GM06990 (cell line): ENCODE results near the gene GSAP.
A peak's percentile ranks its signal among the peaks of the same experiment; 100 is the strongest.
"Not testable (repeated sequence)": the region's sequence is repeated elsewhere in the genome, so short reads cannot be mapped to it uniquely, and the experiment has no call there.

ENCODE experiments used
- DNase-seq: peaks from one replicate; pipeline ENCODE4 v3.0.0-alpha.2; 2011; ENCODE audit not compliant: insufficient read length; ENCODE audit errors: extremely low read depth
- H3K27me3 ChIP-seq: replicated peaks from 2 replicates; pipeline ENCODE4 v1.6.0; 2011; ENCODE audit warnings: low read length; ENCODE audit not compliant: control insufficient read depth, insufficient read depth
- H3K36me3 ChIP-seq: 2 replicates; pipeline ENCODE4 v1.5.1; 2011; ENCODE audit warnings: low read length; ENCODE audit not compliant: control insufficient read depth, insufficient read depth
- H3K4me3 ChIP-seq: replicated peaks from 2 replicates; pipeline ENCODE4 v1.5.1; 2011; ENCODE audit warnings: low read depth, mild to moderate bottlenecking, control low read depth, low read length
- CTCF ChIP-seq: IDR thresholded peaks from 2 replicates; pipeline ENCODE4 v1.5.1; 2011; ENCODE audit warnings: low read length, control low read depth, mild to moderate bottlenecking, inconsistent platforms; ENCODE audit not compliant: insufficient read depth, poor library complexity, severe bottlenecking

GSAP gene

GRCh38 chr7:77415823-77416620, at the start of gene GSAP:
Gene GSAP, minus strand, starts transcription at chr7:77416349. Its CDS starts 28 bp downstream, at chr7:77416321.
- peak within 1 kb of the TSS; percentile 74 for H3K4me3 ChIP-seq
- TF ChIP-seq CTCF = no peak
- no peaks in the 10 kb centered on the region for H3K36me3 ChIP-seq
- no peaks in the 10 kb centered on the region for H3K27me3 ChIP-seq
- peak; percentile 79 for DNase-seq

GRCh38 chr7:77465256-77465655, 49.1 kb upstream of the GSAP start:
- H3K27me3 ChIP-seq = no peaks in the 10 kb centered on the region
- no peak for TF ChIP-seq CTCF
- H3K4me3 ChIP-seq = no peak overlapping the region
- no peaks in the 10 kb centered on the region for H3K36me3 ChIP-seq
- DNase-seq = no peak

GRCh38 chr7:77464589-77464988, 48.4 kb upstream of the GSAP start:
- Histone ChIP-seq H3K36me3 (no peaks in the 10 kb centered on the region), H3K27me3 (no peaks in the 10 kb centered on the region), H3K4me3 (no peak overlapping the region)
- peak; percentile 73 for DNase-seq
- no peak for TF ChIP-seq CTCF

- H3K4me3 ChIP-seq, H3K36me3 ChIP-seq, H3K27me3 ChIP-seq: not testable (repeated sequence)
- DNase-seq = peak; percentile 28
Measured at GRCh38 chr7:77463632-77464031, 47.5 kb upstream of the GSAP start.

GRCh38 chr7:77461842-77462241, 45.7 kb upstream of the GSAP start:
- no peak for TF ChIP-seq CTCF
- Histone ChIP-seq H3K36me3 (no peaks in the 10 kb centered on the region), H3K4me3 (no peak overlapping the region), H3K27me3 (no peaks in the 10 kb centered on the region)
- no peak for DNase-seq

- Histone ChIP-seq H3K4me3 (no peak overlapping the region), H3K36me3 (no peaks in the 10 kb centered on the region), H3K27me3 (no peaks in the 10 kb centered on the region)
- TF ChIP-seq CTCF = no peak
- no peak for DNase-seq
Measured at GRCh38 chr7:77461246-77461645, 45.1 kb upstream of the GSAP start.
